22Rv1 (cell line): ENCODE data around the gene COL25A1.

Experiments
- CTCF ChIP-seq: fragments of 450-650 bp; IDR thresholded peaks from 2 replicates; pipeline ENCODE4 v1.5.1; 2017; ENCODE audit warnings: mild to moderate bottlenecking
- ZFX ChIP-seq: fragments of 450-650 bp; IDR thresholded peaks from 2 replicates; pipeline ENCODE4 v1.6.1; 2017; ENCODE audit warnings: antibody characterized with exemption, borderline replicate concordance

GRCh38 chr4:109147135-109147534 is 155.3 kb downstream of the COL25A1 start:
- TF ChIP-seq CTCF = no peak
- TF ChIP-seq ZFX = no peak
